Stomach (tissue), 4 donors: ENCODE results near the gene NINJ2.
A peak's percentile ranks its signal among the peaks of the same experiment; 100 is the strongest.

Source experiments
- EP300 ChIP-seq: sonication (generic); formaldehyde crosslinking; IDR thresholded peaks from one replicate; pipeline ENCODE4 v1.6.1; 2017; ENCODE audit warnings: antibody characterized with exemption
- POLR2A ChIP-seq, 4 donors: fragments of 450-650 bp; IDR thresholded peaks; one replicate each; pipeline ENCODE4 v1.6.1; 2016; ENCODE audit warnings: antibody characterized with exemption in 4 of 4, control low read depth in 2 of 4, mild to moderate bottlenecking in 1 of 4, moderate library complexity in 1 of 4
- POLR2AphosphoS5 ChIP-seq, 3 donors: sonication (generic); formaldehyde crosslinking; IDR thresholded peaks; one replicate each; pipeline ENCODE4 v1.6.1; 2016; ENCODE audit warnings: antibody characterized with exemption in 3 of 3
- TF ChIP-seq, protein P1 (sequence below), 7 experiments: fragments of 450-650 bp in 4 of 7; fragments of 200-600 bp in 3 of 7; sonication (generic) in 3 of 7; IDR thresholded peaks; one replicate each; pipeline ENCODE4 v1.5.1; 2016 to 2019; ENCODE audit warnings: antibody characterized with exemption in 7 of 7, control low read depth in 2 of 7, mild to moderate bottlenecking in 1 of 7

GRCh38 chr12:546920-547845, 116.1 kb downstream of the NINJ2 start:
- peak in 1 of 3 donors; percentile 83 for TF ChIP-seq POLR2AphosphoS5 (IDR thresholded peaks at IDR 0.05)
- TF ChIP-seq, protein P1, sequence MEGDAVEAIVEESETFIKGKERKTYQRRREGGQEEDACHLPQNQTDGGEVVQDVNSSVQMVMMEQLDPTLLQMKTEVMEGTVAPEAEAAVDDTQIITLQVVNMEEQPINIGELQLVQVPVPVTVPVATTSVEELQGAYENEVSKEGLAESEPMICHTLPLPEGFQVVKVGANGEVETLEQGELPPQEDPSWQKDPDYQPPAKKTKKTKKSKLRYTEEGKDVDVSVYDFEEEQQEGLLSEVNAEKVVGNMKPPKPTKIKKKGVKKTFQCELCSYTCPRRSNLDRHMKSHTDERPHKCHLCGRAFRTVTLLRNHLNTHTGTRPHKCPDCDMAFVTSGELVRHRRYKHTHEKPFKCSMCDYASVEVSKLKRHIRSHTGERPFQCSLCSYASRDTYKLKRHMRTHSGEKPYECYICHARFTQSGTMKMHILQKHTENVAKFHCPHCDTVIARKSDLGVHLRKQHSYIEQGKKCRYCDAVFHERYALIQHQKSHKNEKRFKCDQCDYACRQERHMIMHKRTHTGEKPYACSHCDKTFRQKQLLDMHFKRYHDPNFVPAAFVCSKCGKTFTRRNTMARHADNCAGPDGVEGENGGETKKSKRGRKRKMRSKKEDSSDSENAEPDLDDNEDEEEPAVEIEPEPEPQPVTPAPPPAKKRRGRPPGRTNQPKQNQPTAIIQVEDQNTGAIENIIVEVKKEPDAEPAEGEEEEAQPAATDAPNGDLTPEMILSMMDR (IDR thresholded peaks at IDR 0.05): peak in 6 of 7 experiments; percentile 97 to 100 (median 98)
- no peak for TF ChIP-seq POLR2A (IDR thresholded peaks at IDR 0.05)
- TF ChIP-seq EP300: no peak
